SK-N-SH (cell line): ENCODE data around the gene ST6GALNAC6. TPM values are rescaled to one million over a fixed set of nuclear protein-coding genes. Genes with fewer than 3 reads are reported as not detected.
A peak's percentile ranks its signal among the peaks of the same experiment; 100 is the strongest.

ENCODE experiments used
- CTCF ChIA-PET: fragments of 300-600, 350-600 bp; formaldehyde crosslinking; extraction: SDS; loops from one replicate; lab custom pipeline; 2021; lab: Yijun Ruan, JAX
- POLR2A ChIA-PET: fragments of 350-600 bp; sonication (Branson Sonifier 250); formaldehyde crosslinking; extraction: SDS; loops from one replicate; lab custom pipeline; 2020; ENCODE audit warnings: antibody characterized with exemption, inconsistent platforms; lab: Yijun Ruan, JAX
- DNase-seq: peaks from one replicate; pipeline ENCODE4 v3.0.0; 2012
- H2AFZ ChIP-seq: fragments of 200-600 bp; sonication (generic); 2 replicates; pipeline ENCODE4 v1.8.1; 2016; ENCODE audit warnings: antibody characterized with exemption, mild to moderate bottlenecking, low read depth
- H3F3A ChIP-seq: fragments of 200-600 bp; sonication (generic); replicated peaks from 2 replicates; pipeline ENCODE3; 2016; ENCODE audit warnings: antibody characterized with exemption, mild to moderate bottlenecking; ENCODE audit not compliant: insufficient read depth
- H3K27ac ChIP-seq, 2 experiments: fragments of 200-500 bp in 1 of 2; fragments of 200-600 bp in 1 of 2; sonication (Bioruptor generic) in 1 of 2; sonication (generic), shearing (Covaris generic) in 1 of 2; 2 replicates each; pipeline versions ENCODE4 v1.5.1 to v1.6.1; 2014 to 2016; ENCODE audit warnings: low read depth in 2 of 2, inconsistent platforms in 1 of 2, low read length in 1 of 2, mild to moderate bottlenecking in 1 of 2, mixed read lengths in 1 of 2
- H3K27me3 ChIP-seq: fragments of 200-600 bp; sonication (generic), shearing (Covaris generic); 2 replicates; pipeline ENCODE4 v1.6.1; 2016; ENCODE audit warnings: mixed run types; ENCODE audit not compliant: insufficient read depth
- H3K36me3 ChIP-seq, 2 experiments: fragments of 200-500 bp in 1 of 2; fragments of 200-600 bp in 1 of 2; sonication (Bioruptor generic) in 1 of 2; sonication (generic) in 1 of 2; replicated peaks in 1 of 2; 2 replicates each; pipeline versions ENCODE3 to v1.5.1; 2014 to 2016; ENCODE audit warnings: low read length in 1 of 2, mild to moderate bottlenecking in 1 of 2; ENCODE audit not compliant: insufficient read depth in 2 of 2, control insufficient read depth in 1 of 2
- H3K4me1 ChIP-seq, 2 experiments: fragments of 200-500 bp in 1 of 2; fragments of 200-600 bp in 1 of 2; sonication (Bioruptor generic) in 1 of 2; sonication (generic), shearing (Covaris generic) in 1 of 2; 2 replicates each; pipeline versions ENCODE4 v1.5.1 to v1.6.1; 2014 to 2016; ENCODE audit warnings: low read depth in 1 of 2, low read length in 1 of 2, mixed run types in 1 of 2; ENCODE audit not compliant: insufficient read depth in 2 of 2, control insufficient read depth in 1 of 2
- H3K4me2 ChIP-seq: fragments of 200-600 bp; sonication (generic), shearing (Covaris generic); 2 replicates; pipeline ENCODE4 v1.6.1; 2017; ENCODE audit warnings: mixed run types
- H3K4me3 ChIP-seq, 2 experiments: fragments of 200-500 bp in 1 of 2; fragments of 200-600 bp in 1 of 2; sonication (Bioruptor generic) in 1 of 2; sonication (generic), shearing (Covaris generic) in 1 of 2; 2 replicates each; pipeline versions ENCODE4 v1.5.1 to v1.8.1; 2014 to 2016; ENCODE audit warnings: low read depth in 2 of 2, inconsistent platforms in 1 of 2, low read length in 1 of 2, mild to moderate bottlenecking in 1 of 2, mixed read lengths in 1 of 2, moderate library complexity in 1 of 2
- H3K79me2 ChIP-seq: fragments of 200-600 bp; sonication (generic); 2 replicates; pipeline ENCODE4 v1.8.1; 2017; ENCODE audit warnings: mild to moderate bottlenecking; ENCODE audit not compliant: insufficient read depth
- H3K9ac ChIP-seq: fragments of 200-600 bp; sonication (generic); 2 replicates; pipeline ENCODE4 v1.6.1; 2017; ENCODE audit warnings: mixed run types
- H3K9me2 ChIP-seq: fragments of 200-600 bp; sonication (generic); 2 replicates; pipeline ENCODE4 v1.6.1; 2017; ENCODE audit warnings: mixed run types
- H3K9me3 ChIP-seq: fragments of 200-600 bp; sonication (generic); 2 replicates; pipeline ENCODE4 v1.6.1; 2017; ENCODE audit warnings: mixed run types, mild to moderate bottlenecking, moderate library complexity
- H4K20me1 ChIP-seq: fragments of 200-600 bp; sonication (generic); 2 replicates; pipeline ENCODE4 v1.6.1; 2017; ENCODE audit warnings: mild to moderate bottlenecking, mixed run types; ENCODE audit not compliant: insufficient read depth
- CTCF ChIP-seq: fragments of 200-600 bp; sonication (generic); IDR thresholded peaks from 2 replicates; pipeline ENCODE4 v1.6.1; 2017; ENCODE audit warnings: antibody characterized with exemption, mild to moderate bottlenecking, moderate library complexity
- EP300 ChIP-seq, 2 experiments: IDR thresholded peaks; 2 replicates each; pipeline versions ENCODE4 v1.4.0 to v1.6.1; 2012; ENCODE audit warnings: borderline replicate concordance in 1 of 2, low read depth in 1 of 2, low read length in 1 of 2
- EZH2phosphoT487 ChIP-seq: fragments of 200-600 bp; sonication (generic); IDR thresholded peaks from 2 replicates; pipeline ENCODE4 v1.6.1; 2017; ENCODE audit warnings: low read depth, mixed run types, mild to moderate bottlenecking, antibody characterized with exemption, moderate library complexity, borderline replicate concordance
- FOXJ3 ChIP-seq: sonication (generic); formaldehyde crosslinking; IDR thresholded peaks from 2 replicates; pipeline ENCODE4 v1.5.1; 2020; ENCODE audit warnings: mild to moderate bottlenecking, missing genetic modification reagents
- FOXM1 ChIP-seq: IDR thresholded peaks from 2 replicates; pipeline ENCODE4 v1.4.0; 2012; ENCODE audit warnings: low read depth, mild to moderate bottlenecking
- GABPA ChIP-seq: IDR thresholded peaks from 2 replicates; pipeline ENCODE4 v1.4.0; 2012; ENCODE audit warnings: low read depth, mild to moderate bottlenecking
- GATA2 ChIP-seq: sonication (generic); formaldehyde crosslinking; IDR thresholded peaks from 2 replicates; pipeline ENCODE4 v1.5.0; 2020; ENCODE audit warnings: mild to moderate bottlenecking, missing genetic modification reagents
- IRF3 ChIP-seq: fragments of 150-350 bp; IDR thresholded peaks from 2 replicates; pipeline ENCODE4 v1.6.1; 2016; ENCODE audit warnings: mild to moderate bottlenecking, low read depth, low read length
- NFIC ChIP-seq: IDR thresholded peaks from 2 replicates; pipeline ENCODE4 v1.4.0; 2012; ENCODE audit warnings: borderline replicate concordance
- NRF1 ChIP-seq: IDR thresholded peaks from 2 replicates; pipeline ENCODE4 v1.6.1; 2012; ENCODE audit warnings: low read depth, mild to moderate bottlenecking, low read length
- PBX3 ChIP-seq: IDR thresholded peaks from 2 replicates; pipeline ENCODE4; 2012
- POLR2AphosphoS5 ChIP-seq: IDR thresholded peaks from 2 replicates; pipeline ENCODE4 v1.6.1; 2012; ENCODE audit warnings: low read depth, low read length
- RAD21 ChIP-seq: IDR thresholded peaks from 2 replicates; pipeline ENCODE4 v1.6.1; 2012; ENCODE audit warnings: mild to moderate bottlenecking, low read length
- RFX5 ChIP-seq: IDR thresholded peaks from 2 replicates; pipeline ENCODE4 v1.6.1; 2012; ENCODE audit warnings: mild to moderate bottlenecking, improper control_type of control experiment, low read length
- SIN3A ChIP-seq: IDR thresholded peaks from 2 replicates; pipeline ENCODE4 v1.6.1; 2012; ENCODE audit warnings: low read depth, mild to moderate bottlenecking, low read length, moderate library complexity, borderline replicate concordance
- SMC3 ChIP-seq: IDR thresholded peaks from 2 replicates; pipeline ENCODE4 v1.6.1; 2012; ENCODE audit warnings: low read depth, low read length, improper control_type of control experiment
- TEAD4 ChIP-seq: IDR thresholded peaks from 2 replicates; pipeline ENCODE4 v1.4.0; 2012; ENCODE audit warnings: mild to moderate bottlenecking, borderline replicate concordance; ENCODE audit not compliant: insufficient read depth
- USF2 ChIP-seq: fragments of 150-350 bp; IDR thresholded peaks from 2 replicates; pipeline ENCODE4 v1.6.1; 2017; ENCODE audit warnings: antibody characterized with exemption, low read length, low read depth, borderline replicate concordance
- YY1 ChIP-seq: IDR thresholded peaks from 2 replicates; pipeline ENCODE4 v1.4.0; 2012; ENCODE audit warnings: low read depth, mild to moderate bottlenecking
- ZBTB33 ChIP-seq: IDR thresholded peaks from 2 replicates; pipeline ENCODE4 v1.4.0; 2012; ENCODE audit warnings: low read depth, borderline replicate concordance
- WGBS: methylation state at CpG from one replicate; pipeline ENCODE4 v1.1.6; 2017; ENCODE audit warnings: low lambda C conversion rate; 5-methylcytosine and 5-hydroxymethylcytosine counted together
- polyA plus RNA-seq, 3 experiments: library from polyadenylated mRNA; depleted of rRNA; stranded (reverse); fragments of >200 nt; gene quantifications; 2 replicates each; pipeline ENCODE4 v1.2.3, GENCODE V29; 2012

ST6GALNAC6 gene
- polyA plus RNA-seq, 1 of the 3 experiments (the other 2 are of a cell fraction) = 34.8 TPM

DNA sequence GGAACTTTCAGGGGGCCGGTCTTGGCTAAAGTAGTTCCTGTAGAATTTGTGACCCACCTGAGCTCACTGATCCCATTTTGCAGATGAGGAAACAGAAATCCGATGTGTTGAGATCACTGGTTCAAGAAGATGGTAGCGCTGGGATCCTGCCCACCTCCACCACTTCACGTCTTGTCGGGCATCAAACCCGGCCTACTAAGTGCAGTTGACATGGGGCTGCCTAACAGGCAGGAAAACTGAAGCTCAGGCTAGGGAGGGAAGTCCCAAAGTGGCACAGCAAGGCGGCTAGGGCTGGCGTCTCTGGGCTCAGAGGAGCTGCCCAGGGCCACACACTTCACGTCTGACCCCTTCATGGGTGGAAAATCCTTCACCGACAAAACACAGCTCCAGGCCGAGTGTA is 44.4 kb downstream of the ST6GALNAC6 start:
- H3K79me2 ChIP-seq = peaks cover 44% of the 10 kb centered on the region
- H3K9ac ChIP-seq = no peak overlapping the region
- DNase-seq = no peak
- H3K36me3 ChIP-seq = peaks cover 0 to 3% of the 10 kb centered on the region in 2 experiments
- ChIA-PET CTCF (interaction anchor here (0.8 to 10.9 kb wide), 8 partner anchors 8 to 265 kb away, joined by 3 to 116 read pairs (median 4); partner anchors contain the start of genes AK1, CDK9 and TOR2A), POLR2A (interaction anchor here (1.3 to 1.8 kb wide), 2 partner anchors 38 to 194 kb away, joined by 3 to 5 read pairs; no protein-coding TSS in a partner anchor)
- peak overlapping the region; percentile 69; the same call in 1 of the 2 replicates for H2AFZ ChIP-seq
- WGBS = 87% methylated on average over 9 of the region's 11 CpGs
- H3K4me2 ChIP-seq = peak overlapping the region; percentile 96; the same call in 1 of the 2 replicates
- no peak overlapping the region for H3K4me3 ChIP-seq
- TF ChIP-seq YY1 = no peak
- no peak for TF ChIP-seq GABPA
- no peak for TF ChIP-seq SMC3
- no peak for TF ChIP-seq IRF3
- no peak for TF ChIP-seq TEAD4
- no peak for TF ChIP-seq EZH2phosphoT487
- TF ChIP-seq NRF1 = no peak
- TF ChIP-seq FOXM1 = no peak
- no peak for TF ChIP-seq ZBTB33
- TF ChIP-seq NFIC = no peak
- TF ChIP-seq RAD21 = no peak
- no peak for TF ChIP-seq EP300 (IDR thresholded peaks at IDR 0.05; ENCODE audit: borderline replicate concordance in 1 of 2, low read depth in 1 of 2, low read length in 1 of 2)
- no peak for TF ChIP-seq USF2
- TF ChIP-seq CTCF = no peak
- no peak for TF ChIP-seq FOXJ3 (CRISPR knock-in tag)
- no peak for TF ChIP-seq SIN3A
- TF ChIP-seq RFX5 = no peak
- TF ChIP-seq GATA2 (CRISPR knock-in tag) = no peak
- TF ChIP-seq POLR2AphosphoS5 = no peak
- no peak for TF ChIP-seq PBX3
- H3K9me2 ChIP-seq = no peaks in the 10 kb centered on the region
- no peaks in the 10 kb centered on the region; the same call in 1 of the 2 replicates for H3K9me3 ChIP-seq
- no peaks in the 10 kb centered on the region for H4K20me1 ChIP-seq
- H3K27me3 ChIP-seq = no peaks in the 10 kb centered on the region
- peak overlapping the region; percentile 40 to 86; a peak in 2 of 4 replicates for H3K27ac ChIP-seq
- no peaks in the 10 kb centered on the region for H3F3A ChIP-seq
- peaks cover 6 to 33% of the 10 kb centered on the region in 2 experiments; a peak in 2 of 4 replicates for H3K4me1 ChIP-seq
